Activated T-cell treated with anti-CD3 and anti-CD28 coated beads for 4 hours (primary cell): Measurements from ENCODE around the gene TCTN2.

Experiments
- DNase-seq: peaks from one replicate; pipeline ENCODE4 v3.0.0-alpha.2; 2020

The TCTN2 gene

DNA sequence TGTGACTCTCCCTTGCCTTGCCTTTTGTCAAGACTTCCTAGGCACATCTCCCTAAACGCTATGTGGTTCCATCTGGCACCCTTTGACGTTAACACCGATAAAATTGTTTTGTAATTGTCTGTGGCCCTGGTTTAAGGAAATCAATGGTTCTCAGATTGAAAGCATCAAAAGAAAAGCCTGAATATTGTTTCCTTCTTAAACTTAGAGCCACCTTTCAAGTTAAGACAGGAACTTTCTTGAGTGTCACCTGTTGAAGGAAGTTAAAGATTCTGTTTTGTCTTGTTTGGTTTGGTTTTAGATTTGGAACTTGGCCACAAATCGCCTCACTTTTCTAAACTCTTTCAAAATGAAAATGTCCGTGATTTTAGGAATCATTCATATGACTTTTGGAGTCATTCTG is 76.4 kb downstream of the TCTN2 start:
- DNase-seq = no peak

DNA sequence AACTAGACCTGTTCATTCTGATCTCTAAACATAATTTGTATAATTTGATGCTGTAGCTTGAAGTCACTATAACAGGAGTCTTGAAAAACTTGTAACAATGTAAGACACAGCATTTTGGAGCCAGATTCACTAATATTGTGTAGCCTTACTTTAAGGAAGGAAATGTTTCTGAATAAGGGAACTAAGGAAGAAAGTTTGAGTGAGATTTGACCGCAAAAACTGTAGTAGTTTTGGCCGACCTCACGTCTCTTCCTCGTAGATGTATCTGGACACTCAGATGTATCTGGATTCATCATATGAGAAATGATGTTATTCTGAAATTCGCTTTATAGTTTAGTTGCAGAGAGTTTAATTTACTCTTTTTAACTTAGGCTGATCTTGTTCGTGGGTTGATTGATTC is 77.2 kb downstream of the TCTN2 start:
- no peak for DNase-seq

DNA sequence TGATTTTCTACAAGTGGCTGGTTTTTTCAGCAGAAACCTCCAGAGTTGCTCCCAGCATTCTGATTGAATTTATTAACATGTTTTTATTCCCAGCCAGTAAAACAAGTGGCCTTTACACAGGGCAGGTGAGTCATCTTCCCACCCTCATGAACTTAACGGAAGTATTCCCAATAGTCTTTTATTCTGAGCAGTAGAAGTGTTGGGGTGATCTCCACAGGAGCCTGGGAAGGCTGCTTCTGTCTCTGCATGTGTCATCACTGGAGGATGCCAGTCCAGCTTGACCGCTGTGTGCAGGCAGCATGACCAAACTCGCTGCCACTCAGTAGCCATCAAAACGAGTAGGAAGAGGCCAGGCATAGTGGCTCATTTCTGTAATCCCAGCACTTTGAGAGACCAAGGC is 77.7 kb downstream of the TCTN2 start:
- DNase-seq = no peak

DNA sequence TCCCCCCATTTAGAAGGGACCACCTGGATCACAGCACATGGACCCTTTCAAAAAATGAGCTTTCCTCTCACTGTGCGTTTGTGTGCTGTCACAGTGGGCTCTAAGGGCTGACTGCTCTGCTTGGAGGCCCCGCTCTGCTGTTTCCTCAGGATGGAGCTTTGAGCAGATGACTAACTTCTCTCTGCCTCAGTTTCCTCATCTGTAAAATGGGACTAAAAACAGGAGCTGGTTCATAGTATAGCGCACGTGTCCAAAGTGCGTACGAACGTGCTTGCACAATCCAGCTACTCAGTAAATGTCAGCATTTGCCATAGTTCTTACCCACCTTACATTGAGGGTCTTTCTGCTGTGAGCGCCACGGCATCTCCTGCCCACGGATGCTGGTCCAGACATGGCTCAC is 78.4 kb downstream of the TCTN2 start:
- no peak for DNase-seq

DNA sequence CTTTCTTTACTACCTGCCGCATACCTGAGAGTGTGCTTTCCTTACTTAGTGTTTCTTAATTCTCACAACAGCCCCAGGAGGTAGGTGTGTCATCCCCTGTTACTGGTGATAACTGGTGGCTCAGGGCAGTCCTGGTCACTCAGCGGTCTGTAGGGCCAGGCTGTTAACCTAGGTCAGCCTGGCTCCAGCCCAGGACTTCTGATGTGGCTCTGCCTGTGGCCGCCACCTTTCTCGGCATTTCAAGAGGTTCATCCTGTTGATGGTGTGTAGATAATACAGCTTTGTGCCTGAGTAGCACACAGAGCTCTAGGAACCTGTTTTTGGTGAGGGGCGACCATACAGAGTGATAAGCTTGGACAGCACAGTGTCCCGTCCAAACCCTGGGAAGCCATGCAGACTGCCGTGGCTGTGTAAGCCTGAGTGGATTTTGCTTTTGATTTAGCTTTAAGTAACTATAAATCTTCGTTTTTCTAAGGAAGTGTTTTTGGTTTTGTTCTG is 79.3 kb downstream of the TCTN2 start:
- no peak for DNase-seq

DNA sequence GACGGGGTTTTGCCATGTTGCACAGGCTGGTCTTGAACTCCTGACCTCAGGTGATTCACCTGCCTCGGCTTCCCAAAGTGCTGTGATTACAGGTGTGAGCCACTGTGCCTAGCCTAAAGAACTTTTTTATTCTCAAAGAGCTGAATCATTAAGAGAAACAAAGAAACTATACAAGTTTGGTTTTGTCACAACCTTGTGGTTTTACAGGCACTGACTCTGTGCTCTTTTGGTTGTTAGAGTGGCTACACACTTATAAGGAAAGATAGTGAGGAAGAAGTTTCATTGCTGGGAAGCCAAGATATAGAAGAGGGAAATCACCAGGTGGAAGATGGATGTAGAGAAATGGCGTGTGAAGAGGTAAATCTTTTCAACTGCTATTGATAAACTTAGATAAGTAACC is 81.1 kb downstream of the TCTN2 start:
- no peak for DNase-seq

DNA sequence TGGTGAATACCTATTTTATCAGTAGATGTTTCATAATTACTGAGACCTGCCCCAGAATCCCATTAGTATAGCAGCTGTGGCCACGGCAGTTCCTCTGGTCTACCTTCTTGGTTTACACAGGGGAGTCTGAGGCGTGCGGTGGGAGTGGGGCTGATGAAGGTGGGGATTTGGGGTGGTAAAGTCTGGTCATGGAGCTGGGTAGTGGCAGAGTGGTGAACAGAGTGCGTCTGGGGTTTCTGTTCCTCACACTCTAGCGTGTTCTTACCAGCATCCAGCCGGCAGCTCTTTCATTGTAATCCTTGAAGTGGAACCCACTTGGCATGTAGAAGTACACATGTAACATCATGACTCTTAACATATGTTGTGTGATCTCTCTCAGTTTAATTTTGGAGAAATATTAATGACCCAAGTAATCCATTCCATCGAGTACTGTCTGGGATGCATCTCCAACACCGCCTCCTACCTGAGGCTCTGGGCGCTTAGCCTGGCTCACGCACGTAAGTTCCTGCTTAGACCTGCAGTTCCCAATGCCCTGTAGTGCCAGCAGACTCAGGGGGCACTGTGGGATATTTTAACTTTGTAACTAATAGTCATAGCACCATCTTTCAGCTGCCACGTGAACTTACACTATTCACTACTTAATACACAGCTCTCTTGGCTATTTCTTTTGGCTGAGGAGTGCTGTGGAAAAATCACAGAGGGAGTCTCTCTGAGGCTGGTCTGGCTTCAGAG is 83.3 kb downstream of the TCTN2 start:
- DNase-seq = no peak

DNA sequence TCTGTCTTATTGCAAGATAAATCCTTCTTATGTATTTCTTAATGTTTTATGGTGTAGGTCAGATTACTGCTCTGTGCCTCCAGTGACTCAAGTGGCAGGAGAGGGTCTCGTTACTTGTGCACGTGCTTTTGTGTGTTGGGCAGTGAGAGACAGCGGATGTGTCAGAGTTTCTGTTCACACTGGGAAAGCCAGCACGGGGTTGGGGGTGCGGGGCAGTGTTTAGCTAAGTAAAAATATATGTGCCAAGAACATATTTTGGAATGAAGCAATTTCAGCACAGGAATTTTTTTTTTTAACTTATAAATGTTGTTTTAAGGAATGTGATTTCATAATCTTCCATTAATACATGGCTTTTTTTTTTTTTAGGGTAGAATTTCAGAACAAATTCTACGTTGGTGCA is 86.6 kb downstream of the TCTN2 start:
- no peak for DNase-seq
